GM23248 (cell line): ENCODE results near the gene SHOC1. TPM values are rescaled to one million over a fixed set of nuclear protein-coding genes. Genes with fewer than 3 reads are reported as not detected.

Source experiments
- DNase-seq: peaks from one replicate; pipeline ENCODE4 v3.0.0-alpha.2; 2015
- H2AFZ ChIP-seq: fragments of 200-600 bp; sonication (generic); 2 replicates; pipeline ENCODE4 v1.6.1; 2016; ENCODE audit warnings: antibody characterized with exemption
- H3F3A ChIP-seq: fragments of 200-600 bp; sonication (generic); 2 replicates; pipeline ENCODE4 v1.6.1; 2016; ENCODE audit warnings: mild to moderate bottlenecking, antibody characterized with exemption, mixed run types; ENCODE audit not compliant: insufficient read depth
- H3K27ac ChIP-seq: fragments of 200-600 bp; sonication (generic); 2 replicates; pipeline ENCODE4 v1.5.1; 2016; ENCODE audit warnings: mild to moderate bottlenecking
- H3K27me3 ChIP-seq: fragments of 200-600 bp; sonication (generic); replicated peaks from 2 replicates; pipeline ENCODE4 v1.6.1; 2016; ENCODE audit warnings: mild to moderate bottlenecking; ENCODE audit not compliant: insufficient read depth
- H3K36me3 ChIP-seq: fragments of 200-600 bp; sonication (generic); 2 replicates; pipeline ENCODE4 v1.6.1; 2016; ENCODE audit warnings: low read depth, mild to moderate bottlenecking
- H3K4me1 ChIP-seq: fragments of 200-600 bp; sonication (generic); 2 replicates; pipeline ENCODE4 v1.6.1; 2016; ENCODE audit warnings: mild to moderate bottlenecking; ENCODE audit not compliant: insufficient read depth
- H3K4me2 ChIP-seq: fragments of 200-600 bp; sonication (generic); one replicate; pipeline ENCODE4 v1.6.1; 2016; ENCODE audit warnings: mild to moderate bottlenecking; ENCODE audit not compliant: unreplicated experiment
- H3K4me3 ChIP-seq: fragments of 200-600 bp; sonication (generic); 2 replicates; pipeline ENCODE4 v1.5.1; 2016; ENCODE audit warnings: mild to moderate bottlenecking
- H3K79me2 ChIP-seq: fragments of 200-600 bp; sonication (generic); 2 replicates; pipeline ENCODE4 v1.6.1; 2016; ENCODE audit warnings: mild to moderate bottlenecking; ENCODE audit not compliant: insufficient read depth
- H3K9ac ChIP-seq: fragments of 200-600 bp; sonication (generic); 2 replicates; pipeline ENCODE4 v1.6.1; 2016; ENCODE audit warnings: mild to moderate bottlenecking
- H3K9me2 ChIP-seq: fragments of 200-600 bp; sonication (generic); 2 replicates; pipeline ENCODE4 v1.6.1; 2016; ENCODE audit warnings: mixed run types, mild to moderate bottlenecking, moderate library complexity; ENCODE audit not compliant: insufficient read depth
- H3K9me3 ChIP-seq: fragments of 200-600 bp; sonication (generic); one replicate; pipeline ENCODE4 v1.6.1; 2017; ENCODE audit warnings: low read depth
- H4K20me1 ChIP-seq: fragments of 200-600 bp; sonication (generic); 2 replicates; pipeline ENCODE4 v1.6.0; 2016; ENCODE audit not compliant: insufficient read depth
- EZH2 ChIP-seq: fragments of 200-600 bp; sonication (generic); IDR thresholded peaks from 2 replicates; pipeline ENCODE4 v1.6.1; 2018; ENCODE audit warnings: antibody characterized with exemption, mild to moderate bottlenecking; ENCODE audit not compliant: insufficient read depth, poor library complexity, severe bottlenecking
- EZH2phosphoT487 ChIP-seq: fragments of 200-600 bp; sonication (generic); IDR thresholded peaks from 2 replicates; pipeline ENCODE4 v1.6.1; 2018; ENCODE audit warnings: antibody characterized with exemption, moderate library complexity, mild to moderate bottlenecking, low read depth; ENCODE audit not compliant: insufficient read depth
- WGBS, 2 experiments: methylation state at CpG; one replicate each; pipeline ENCODE4 v1.1.6; 2015 to 2017; ENCODE audit warnings: low lambda C conversion rate in 2 of 2, low coverage in 1 of 2; ENCODE audit errors: missing lambda C conversion rate in 2 of 2; 5-methylcytosine and 5-hydroxymethylcytosine counted together
- in situ Hi-C: fragments of 300-500 bp; cut with MboI; formaldehyde crosslinking; loops from 2 replicates; pipeline ENCODE4 v1.15.0; 2020
- polyA plus RNA-seq: library from polyadenylated mRNA; unstranded; fragments of >200 nt; fragmentation: Nextera tagmentation; extraction: Ambion mirVana; gene quantifications from 2 replicates; pipeline ENCODE4 v1.2.1, GENCODE V29; 2016
- total RNA-seq: library from RNA; depleted of rRNA; stranded (reverse); fragments of >200 nt; shearing (Covaris generic); gene quantifications from 2 replicates; pipeline ENCODE4 v1.2.3, GENCODE V29; 2014

The SHOC1 gene
- total and polyA plus RNA-seq, 2 experiments from 2014 or later = 0.11 TPM; not detected in 1

DNA sequence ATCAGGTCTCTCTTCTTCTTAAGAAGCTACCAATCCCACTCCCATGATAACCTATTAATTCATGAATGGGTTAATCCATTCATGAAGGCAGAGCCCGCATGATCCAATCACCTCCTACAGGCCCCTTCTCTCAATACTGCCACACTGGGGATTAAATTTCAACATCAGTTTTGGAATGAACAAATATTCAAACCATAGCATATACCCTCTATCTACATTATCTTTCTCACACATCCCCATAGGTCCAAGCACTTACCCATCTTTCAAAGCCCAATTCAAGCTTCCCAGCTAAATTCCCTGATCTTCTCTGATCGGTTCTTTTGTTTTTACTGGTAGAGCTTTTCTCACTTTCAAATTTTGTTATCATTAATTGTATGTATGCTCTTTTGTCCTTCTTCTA lies 10.5 kb upstream of the SHOC1 start:
- WGBS, 2 experiments = 90 to 100% methylated on average over 2 of the region's 2 CpGs

DNA sequence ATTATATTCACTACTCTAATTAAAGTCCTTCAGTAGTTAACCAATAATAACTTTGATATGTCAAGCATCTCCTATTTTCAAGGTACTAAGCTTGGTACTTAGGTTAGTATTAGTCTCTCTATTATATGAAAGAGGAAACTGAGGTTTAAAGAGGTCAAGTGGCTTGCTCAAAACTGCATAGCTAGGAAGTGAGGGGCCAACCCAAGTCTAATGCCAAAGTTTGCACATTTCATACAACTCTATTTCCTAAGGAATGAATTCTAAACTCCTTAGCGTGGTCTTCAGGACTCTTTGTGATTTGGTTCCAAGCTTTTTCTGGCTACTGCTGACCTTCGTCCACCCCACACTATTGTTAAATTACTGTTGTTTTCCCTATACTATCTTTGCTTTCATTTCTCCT lies 9.9 kb upstream of the SHOC1 start:
- no peak for DNase-seq
- H3K4me3 ChIP-seq = no peak overlapping the region
- H3K79me2 ChIP-seq = no peaks in the 10 kb centered on the region
- H4K20me1 ChIP-seq = no peaks in the 10 kb centered on the region
- TF ChIP-seq EZH2 = no peak
- no peak for TF ChIP-seq EZH2phosphoT487
- H2AFZ ChIP-seq = no peak overlapping the region
- H3F3A ChIP-seq = peaks cover 16% of the 10 kb centered on the region
- H3K9me2 ChIP-seq = no peaks in the 10 kb centered on the region
- peaks cover 12% of the 10 kb centered on the region for H3K4me1 ChIP-seq
- no peaks in the 10 kb centered on the region for H3K27me3 ChIP-seq
- H3K27ac ChIP-seq = no peak overlapping the region
- H3K4me2 ChIP-seq = no peak overlapping the region
- WGBS, 2 experiments = 97 to 100% methylated on average over 2 of the region's 2 CpGs
- H3K9ac ChIP-seq = no peak overlapping the region
- in situ Hi-C loops = no loop called here
- H3K36me3 ChIP-seq = no peaks in the 10 kb centered on the region
- H3K9me3 ChIP-seq = no peaks in the 10 kb centered on the region

More for the DNA sequence above, 10.5 kb upstream of the SHOC1 start:
- peaks cover 16% of the 10 kb centered on the region for H3F3A ChIP-seq
- no peak overlapping the region for H3K9ac ChIP-seq
- TF ChIP-seq EZH2 (no peak), EZH2phosphoT487 (no peak)
- no peaks in the 10 kb centered on the region for H3K9me3 ChIP-seq
- H4K20me1 ChIP-seq = no peaks in the 10 kb centered on the region
- no peaks in the 10 kb centered on the region for H3K27me3 ChIP-seq
- no peaks in the 10 kb centered on the region for H3K36me3 ChIP-seq
- no peak overlapping the region for H2AFZ ChIP-seq
- H3K79me2 ChIP-seq = no peaks in the 10 kb centered on the region
- H3K4me1 ChIP-seq = peaks cover 12% of the 10 kb centered on the region
- in situ Hi-C loops = no loop called here
- no peak overlapping the region for H3K4me3 ChIP-seq
- no peak overlapping the region for H3K4me2 ChIP-seq
- no peaks in the 10 kb centered on the region for H3K9me2 ChIP-seq
- no peak for DNase-seq
- peak overlapping the region; percentile 34 for H3K27ac ChIP-seq

DNA sequence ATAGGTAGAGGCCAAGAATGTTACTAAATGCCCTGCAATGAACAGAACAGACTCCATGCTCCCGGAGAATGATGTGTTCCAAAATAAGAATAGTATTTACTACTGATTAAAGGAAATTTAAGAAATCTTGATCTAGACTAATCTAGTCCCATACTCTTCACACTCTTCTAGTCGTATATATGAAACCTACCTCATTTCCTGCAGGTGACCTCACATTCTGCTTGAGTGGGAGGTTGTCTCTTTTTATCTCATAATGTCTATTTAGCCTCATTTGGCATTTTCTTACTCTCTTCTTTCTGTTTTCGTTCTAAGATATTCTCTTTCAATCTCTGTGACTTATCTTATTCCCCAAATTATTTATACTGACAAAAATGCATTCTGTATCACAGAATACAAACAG lies 9.2 kb upstream of the SHOC1 start:
- TF ChIP-seq EZH2phosphoT487 (no peak), EZH2 (no peak)
- in situ Hi-C loops = no loop called here

DNA sequence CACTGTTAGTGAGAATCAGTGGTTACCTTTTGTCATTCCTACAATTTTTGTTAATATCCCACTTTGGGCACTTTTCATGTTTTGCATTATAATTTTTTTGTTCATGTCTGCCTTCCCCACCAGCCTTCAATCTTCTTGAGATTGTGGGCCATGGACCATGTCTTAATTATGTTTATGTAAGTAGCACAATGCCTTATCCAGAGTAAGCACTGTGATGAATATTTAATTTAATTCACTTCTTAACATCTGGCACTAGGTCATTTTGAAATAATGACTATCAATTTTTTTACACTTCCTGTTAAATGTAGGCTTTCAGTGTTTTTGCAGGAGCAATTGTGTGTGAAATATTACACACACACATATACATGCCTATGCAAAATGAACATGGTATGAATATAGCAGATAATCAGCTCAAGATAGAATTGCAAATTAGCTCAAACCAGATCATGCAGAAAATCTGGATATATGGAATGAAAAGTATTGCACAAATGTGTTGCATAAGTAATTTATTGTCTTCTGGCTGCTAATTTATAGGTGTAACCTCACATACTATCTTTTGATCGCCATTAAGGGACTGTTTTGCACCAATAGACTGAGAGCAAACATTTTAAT lies 5.3 kb upstream of the SHOC1 start:
- Histone ChIP-seq H3K27ac (no peak overlapping the region), H3K4me2 (no peak overlapping the region)
- 87 to 94% methylated on average over 1 of the region's 1 CpG for WGBS, 2 experiments

More for the DNA sequence above, 9.2 kb upstream of the SHOC1 start:
- Histone ChIP-seq H3K27ac (no peak overlapping the region), H4K20me1 (no peaks in the 10 kb centered on the region), H3K36me3 (no peaks in the 10 kb centered on the region), H3K79me2 (no peaks in the 10 kb centered on the region), H3K9me3 (no peaks in the 10 kb centered on the region), H2AFZ (no peak overlapping the region), H3K9ac (no peak overlapping the region), H3K9me2 (no peaks in the 10 kb centered on the region), H3K4me1 (peaks cover 12% of the 10 kb centered on the region), H3K27me3 (no peaks in the 10 kb centered on the region), H3K4me2 (no peak overlapping the region), H3F3A (peaks cover 16% of the 10 kb centered on the region), H3K4me3 (no peak overlapping the region)
- 84 to 86% methylated on average over 3 of the region's 3 CpGs for WGBS, 2 experiments
- DNase-seq = no peak

DNA sequence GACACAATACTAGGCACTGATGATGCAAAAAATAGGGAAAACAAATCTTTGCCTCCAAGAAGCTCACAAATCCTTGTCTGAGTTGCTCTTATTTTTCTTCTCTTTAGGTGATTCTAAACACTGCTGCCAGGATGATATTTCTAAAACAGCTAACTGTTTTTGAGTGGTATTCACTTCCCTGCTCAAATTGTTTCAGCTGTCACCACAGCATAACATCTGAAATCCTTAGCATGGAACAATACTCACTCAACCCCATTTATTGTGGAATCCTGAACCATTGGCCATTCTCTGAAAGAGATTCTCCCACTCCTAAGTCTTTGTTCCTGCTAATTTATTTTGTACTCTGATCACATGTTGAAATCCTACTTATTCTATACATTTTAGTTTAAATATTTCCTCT lies 4.8 kb upstream of the SHOC1 start:
- no peak for DNase-seq
- H2AFZ ChIP-seq = no peak overlapping the region
- in situ Hi-C loops = no loop called here

More for the DNA sequence above, 5.3 kb upstream of the SHOC1 start:
- Histone ChIP-seq H3K4me3 (no peak overlapping the region), H4K20me1 (no peaks in the 10 kb centered on the region), H3K27me3 (no peaks in the 10 kb centered on the region), H3K36me3 (no peaks in the 10 kb centered on the region), H3K9me3 (no peaks in the 10 kb centered on the region), H2AFZ (no peak overlapping the region), H3F3A (no peaks in the 10 kb centered on the region), H3K9ac (no peak overlapping the region), H3K79me2 (no peaks in the 10 kb centered on the region), H3K9me2 (no peaks in the 10 kb centered on the region), H3K4me1 (no peaks in the 10 kb centered on the region)
- in situ Hi-C loops = no loop called here
- no peak for TF ChIP-seq EZH2
- TF ChIP-seq EZH2phosphoT487 = no peak
- DNase-seq = no peak

More for the DNA sequence above, 4.8 kb upstream of the SHOC1 start:
- Histone ChIP-seq H3K4me2 (no peak overlapping the region), H3K4me1 (no peaks in the 10 kb centered on the region), H3F3A (no peaks in the 10 kb centered on the region), H3K9me2 (no peaks in the 10 kb centered on the region), H3K27ac (no peak overlapping the region), H3K9ac (no peak overlapping the region), H3K79me2 (no peaks in the 10 kb centered on the region), H3K36me3 (no peaks in the 10 kb centered on the region), H3K4me3 (no peak overlapping the region), H3K27me3 (no peaks in the 10 kb centered on the region), H4K20me1 (no peaks in the 10 kb centered on the region), H3K9me3 (no peaks in the 10 kb centered on the region)
- TF ChIP-seq EZH2phosphoT487 (no peak), EZH2 (no peak)
